Activated naive CD4-positive, alpha-beta T cell treated with anti-CD3 and anti-CD28 coated beads for 36 hours (primary cell): ENCODE measurements around the gene JADE1. TPM values are rescaled to one million over a fixed set of nuclear protein-coding genes. Genes with fewer than 3 reads are reported as not detected.

Experiments
- CTCF ChIA-PET: fragments of 350-600 bp; sonication (Branson Sonifier 250); formaldehyde crosslinking; loops from one replicate; lab custom pipeline; 2021; ENCODE audit warnings: antibody characterized with exemption; lab: Charles Lee
- DNase-seq: peaks from one replicate; pipeline ENCODE4 v3.0.0-alpha.2; 2020
- H3K27ac Mint-ChIP-seq: one replicate; pipeline ENCODE4 v1.8.0; 2021; ENCODE audit warnings: mild to moderate bottlenecking, mixed read lengths
- H3K27me3 Mint-ChIP-seq: one replicate; pipeline ENCODE4 v1.8.0; 2021; ENCODE audit warnings: low read depth, mixed read lengths
- H3K36me3 Mint-ChIP-seq: one replicate; pipeline ENCODE4 v1.8.0; 2021; ENCODE audit warnings: low read depth, mixed read lengths
- H3K4me1 Mint-ChIP-seq: one replicate; pipeline ENCODE4 v1.8.0; 2021; ENCODE audit warnings: low read depth, mixed read lengths
- H3K4me3 Mint-ChIP-seq: one replicate; pipeline ENCODE4 v1.8.0; 2021; ENCODE audit warnings: mild to moderate bottlenecking, moderate library complexity, mixed read lengths
- H3K9me3 Mint-ChIP-seq: one replicate; pipeline ENCODE4 v1.8.0; 2021; ENCODE audit warnings: mixed read lengths
- intact Hi-C: fragments of 100-400 bp; cut with micrococcal nuclease; formaldehyde crosslinking; loops from one replicate; pipeline ENCODE4 v1.15.1; 2023
- total RNA-seq, 2 experiments: library from RNA; stranded (reverse); gene quantifications; one replicate each; pipeline ENCODE4 v1.2.3, GENCODE V29; 2021

Gene JADE1
- total RNA-seq, 2 experiments from 2014 or later, result 35.8 to 38.2 TPM

GRCh38 chr4:128866691-128867090, 57.2 kb downstream of the JADE1 start:
- no peak overlapping the region for H3K27ac Mint-ChIP-seq
- H3K36me3 Mint-ChIP-seq, result peaks cover 47% of the 10 kb centered on the region
- CTCF ChIA-PET, result no interaction called here
- no peak for DNase-seq
- no peaks in the 10 kb centered on the region for H3K27me3 Mint-ChIP-seq
- no peak overlapping the region for H3K4me3 Mint-ChIP-seq
- intact Hi-C loops, result no loop called here
- H3K9me3 Mint-ChIP-seq, result no peaks in the 10 kb centered on the region
- peaks cover 28% of the 10 kb centered on the region for H3K4me1 Mint-ChIP-seq

GRCh38 chr4:128868758-128869157, 59.3 kb downstream of the JADE1 start:
- no peaks in the 10 kb centered on the region for H3K27me3 Mint-ChIP-seq
- CTCF ChIA-PET, result interaction anchor here (1.0 kb wide), 1 partner anchor 12 kb away, joined by 4 read pairs; no protein-coding TSS in a partner anchor
- no peak overlapping the region for H3K27ac Mint-ChIP-seq
- H3K36me3 Mint-ChIP-seq, result peaks cover 43% of the 10 kb centered on the region
- H3K4me3 Mint-ChIP-seq, result no peak overlapping the region
- DNase-seq, result no peak
- intact Hi-C loops, result no loop called here
- H3K9me3 Mint-ChIP-seq, result no peaks in the 10 kb centered on the region
- H3K4me1 Mint-ChIP-seq, result peaks cover 9% of the 10 kb centered on the region

GRCh38 chr4:128869776-128870509, 60.4 kb downstream of the JADE1 start:
- H3K4me1 Mint-ChIP-seq, result peaks cover 9% of the 10 kb centered on the region
- peak overlapping the region; percentile 61 for H3K27ac Mint-ChIP-seq
- peaks cover 43% of the 10 kb centered on the region for H3K36me3 Mint-ChIP-seq
- DNase-seq, result no peak
- intact Hi-C loops, result no loop called here
- CTCF ChIA-PET, result no interaction called here
- no peaks in the 10 kb centered on the region for H3K9me3 Mint-ChIP-seq
- H3K27me3 Mint-ChIP-seq, result no peaks in the 10 kb centered on the region
- no peak overlapping the region for H3K4me3 Mint-ChIP-seq

- no peaks in the 10 kb centered on the region for H3K9me3 Mint-ChIP-seq
- no peaks in the 10 kb centered on the region for H3K27me3 Mint-ChIP-seq
- peaks cover 9% of the 10 kb centered on the region for H3K4me1 Mint-ChIP-seq
- CTCF ChIA-PET, result interaction anchor here (1.0 kb wide), 1 partner anchor 9 kb away, joined by 3 read pairs; no protein-coding TSS in a partner anchor
- intact Hi-C loops, result no loop called here
- DNase-seq, result no peak
- H3K36me3 Mint-ChIP-seq, result peaks cover 40% of the 10 kb centered on the region
- H3K4me3 Mint-ChIP-seq, result no peak overlapping the region
- no peak overlapping the region for H3K27ac Mint-ChIP-seq
Measured at GRCh38 chr4:128871948-128872347, 62.4 kb downstream of the JADE1 start.

- Mint-ChIP-seq H3K4me3 (no peak overlapping the region), H3K9me3 (no peaks in the 10 kb centered on the region), H3K27ac (no peak overlapping the region), H3K36me3 (peaks cover 21% of the 10 kb centered on the region), H3K27me3 (no peaks in the 10 kb centered on the region), H3K4me1 (no peaks in the 10 kb centered on the region)
- no peak for DNase-seq
- intact Hi-C loops, result no loop called here
- CTCF ChIA-PET, result no interaction called here
Measured at GRCh38 chr4:128876200-128876599, 66.7 kb downstream of the JADE1 start.

GRCh38 chr4:128877934-128878333, 68.4 kb downstream of the JADE1 start:
- H3K36me3 Mint-ChIP-seq, result peaks cover 6% of the 10 kb centered on the region
- no peak overlapping the region for H3K27ac Mint-ChIP-seq
- no peak overlapping the region for H3K4me3 Mint-ChIP-seq
- no peak for DNase-seq
- no peaks in the 10 kb centered on the region for H3K4me1 Mint-ChIP-seq
- H3K27me3 Mint-ChIP-seq, result no peaks in the 10 kb centered on the region
- no peaks in the 10 kb centered on the region for H3K9me3 Mint-ChIP-seq
- CTCF ChIA-PET, result no interaction called here
- intact Hi-C loops, result no loop called here

GRCh38 chr4:128879283-128879682, 69.8 kb downstream of the JADE1 start:
- CTCF ChIA-PET, result no interaction called here
- intact Hi-C loops, result no loop called here
- no peaks in the 10 kb centered on the region for H3K9me3 Mint-ChIP-seq
- no peaks in the 10 kb centered on the region for H3K4me1 Mint-ChIP-seq
- no peak overlapping the region for H3K4me3 Mint-ChIP-seq
- no peaks in the 10 kb centered on the region for H3K27me3 Mint-ChIP-seq
- no peak for DNase-seq
- no peak overlapping the region for H3K27ac Mint-ChIP-seq
- peaks cover 4% of the 10 kb centered on the region for H3K36me3 Mint-ChIP-seq

- Mint-ChIP-seq H3K4me3 (no peak overlapping the region), H3K9me3 (no peaks in the 10 kb centered on the region), H3K27ac (no peak overlapping the region), H3K27me3 (no peaks in the 10 kb centered on the region), H3K4me1 (no peaks in the 10 kb centered on the region), H3K36me3 (peaks cover 3% of the 10 kb centered on the region)
- no peak for DNase-seq
- intact Hi-C loops, result no loop called here
- CTCF ChIA-PET, result no interaction called here
Measured at GRCh38 chr4:128879971-128880370, 70.5 kb downstream of the JADE1 start.

- no peaks in the 10 kb centered on the region for H3K27me3 Mint-ChIP-seq
- peaks cover 2% of the 10 kb centered on the region for H3K36me3 Mint-ChIP-seq
- no peak overlapping the region for H3K4me3 Mint-ChIP-seq
- no peaks in the 10 kb centered on the region for H3K4me1 Mint-ChIP-seq
- intact Hi-C loops, result no loop called here
- CTCF ChIA-PET, result no interaction called here
- DNase-seq, result no peak
- H3K27ac Mint-ChIP-seq, result no peak overlapping the region
- H3K9me3 Mint-ChIP-seq, result no peaks in the 10 kb centered on the region
Measured at GRCh38 chr4:128880662-128881061, 71.2 kb downstream of the JADE1 start.

- H3K27me3 Mint-ChIP-seq, result no peaks in the 10 kb centered on the region
- no peak overlapping the region for H3K4me3 Mint-ChIP-seq
- peaks cover 6% of the 10 kb centered on the region for H3K36me3 Mint-ChIP-seq
- CTCF ChIA-PET, result no interaction called here
- no peak overlapping the region for H3K27ac Mint-ChIP-seq
- no peak for DNase-seq
- intact Hi-C loops, result no loop called here
- no peaks in the 10 kb centered on the region for H3K9me3 Mint-ChIP-seq
- H3K4me1 Mint-ChIP-seq, result no peaks in the 10 kb centered on the region
Measured at GRCh38 chr4:128904821-128905220, 95.3 kb downstream of the JADE1 start.

- Mint-ChIP-seq H3K9me3 (no peaks in the 10 kb centered on the region), H3K4me1 (no peaks in the 10 kb centered on the region), H3K36me3 (peaks cover 4% of the 10 kb centered on the region), H3K4me3 (no peak overlapping the region), H3K27ac (no peak overlapping the region), H3K27me3 (no peaks in the 10 kb centered on the region)
- CTCF ChIA-PET, result no interaction called here
- intact Hi-C loops, result no loop called here
- no peak for DNase-seq
Measured at GRCh38 chr4:128906581-128906980, 97.1 kb downstream of the JADE1 start.

- H3K27me3 Mint-ChIP-seq, result no peaks in the 10 kb centered on the region
- DNase-seq, result no peak
- H3K4me1 Mint-ChIP-seq, result no peaks in the 10 kb centered on the region
- H3K36me3 Mint-ChIP-seq, result no peaks in the 10 kb centered on the region
- intact Hi-C loops, result no loop called here
- CTCF ChIA-PET, result no interaction called here
- no peaks in the 10 kb centered on the region for H3K9me3 Mint-ChIP-seq
- H3K27ac Mint-ChIP-seq, result no peak overlapping the region
- H3K4me3 Mint-ChIP-seq, result no peak overlapping the region
Measured at GRCh38 chr4:128907981-128908380, 98.5 kb downstream of the JADE1 start.

- intact Hi-C loops, result no loop called here
- H3K27me3 Mint-ChIP-seq, result no peaks in the 10 kb centered on the region
- H3K9me3 Mint-ChIP-seq, result no peaks in the 10 kb centered on the region
- H3K4me1 Mint-ChIP-seq, result no peaks in the 10 kb centered on the region
- no peak overlapping the region for H3K27ac Mint-ChIP-seq
- CTCF ChIA-PET, result no interaction called here
- no peak for DNase-seq
- no peaks in the 10 kb centered on the region for H3K36me3 Mint-ChIP-seq
- no peak overlapping the region for H3K4me3 Mint-ChIP-seq
Measured at GRCh38 chr4:128908735-128909134, 99.2 kb downstream of the JADE1 start.
